Choroid plexus epithelial cell (primary cell): ENCODE data around the gene ABHD16B.
"Not testable (repeated sequence)": the region's sequence is repeated elsewhere in the genome, so short reads cannot be mapped to it uniquely, and the experiment has no call there.

Experiments
- DNase-seq: peaks from one replicate; pipeline ENCODE4 v3.0.0-alpha.2; 2010; ENCODE audit warnings: low read depth
- H3K4me3 ChIP-seq: 2 replicates; pipeline ENCODE4 v1.5.1; 2011; ENCODE audit warnings: low read depth, mild to moderate bottlenecking, control low read depth, low read length, moderate library complexity
- TF ChIP-seq, protein P1 (sequence below): conservative IDR thresholded peaks from 2 replicates; pipeline ENCODE4 v1.5.1; 2011; ENCODE audit warnings: low read depth, mild to moderate bottlenecking, control low read depth, inconsistent platforms, low read length, moderate library complexity

The ABHD16B gene

DNA sequence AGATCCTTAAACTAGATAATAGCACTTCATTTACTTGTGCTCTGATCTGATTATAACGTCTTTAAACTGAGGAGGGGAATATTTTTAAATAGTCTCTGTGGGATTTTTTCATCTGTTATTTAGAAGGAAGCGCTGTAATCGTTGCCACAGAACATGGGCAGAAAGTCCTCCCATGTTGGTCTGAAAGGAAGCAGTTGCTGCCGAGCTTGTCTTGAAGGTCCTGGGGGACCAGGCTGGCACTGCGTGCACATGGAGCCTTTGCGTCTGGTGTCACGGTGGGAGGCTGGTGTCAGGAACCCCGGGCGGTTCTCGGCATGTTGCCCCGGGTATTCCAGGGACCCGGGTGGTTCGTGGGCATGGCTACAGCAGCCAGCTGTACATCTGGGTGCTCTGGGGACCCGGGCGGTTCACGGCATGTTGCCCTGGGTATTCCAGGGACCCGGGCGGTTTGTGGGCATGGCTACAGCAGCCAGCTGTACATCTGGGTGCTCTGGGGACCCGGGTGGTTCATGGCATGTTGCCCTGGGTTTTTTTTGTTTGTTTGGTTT, 15.3 kb downstream of the ABHD16B start:
- no peak overlapping the region for H3K4me3 ChIP-seq
- TF ChIP-seq, protein P1, sequence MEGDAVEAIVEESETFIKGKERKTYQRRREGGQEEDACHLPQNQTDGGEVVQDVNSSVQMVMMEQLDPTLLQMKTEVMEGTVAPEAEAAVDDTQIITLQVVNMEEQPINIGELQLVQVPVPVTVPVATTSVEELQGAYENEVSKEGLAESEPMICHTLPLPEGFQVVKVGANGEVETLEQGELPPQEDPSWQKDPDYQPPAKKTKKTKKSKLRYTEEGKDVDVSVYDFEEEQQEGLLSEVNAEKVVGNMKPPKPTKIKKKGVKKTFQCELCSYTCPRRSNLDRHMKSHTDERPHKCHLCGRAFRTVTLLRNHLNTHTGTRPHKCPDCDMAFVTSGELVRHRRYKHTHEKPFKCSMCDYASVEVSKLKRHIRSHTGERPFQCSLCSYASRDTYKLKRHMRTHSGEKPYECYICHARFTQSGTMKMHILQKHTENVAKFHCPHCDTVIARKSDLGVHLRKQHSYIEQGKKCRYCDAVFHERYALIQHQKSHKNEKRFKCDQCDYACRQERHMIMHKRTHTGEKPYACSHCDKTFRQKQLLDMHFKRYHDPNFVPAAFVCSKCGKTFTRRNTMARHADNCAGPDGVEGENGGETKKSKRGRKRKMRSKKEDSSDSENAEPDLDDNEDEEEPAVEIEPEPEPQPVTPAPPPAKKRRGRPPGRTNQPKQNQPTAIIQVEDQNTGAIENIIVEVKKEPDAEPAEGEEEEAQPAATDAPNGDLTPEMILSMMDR = no peak
- DNase-seq = no peak

DNA sequence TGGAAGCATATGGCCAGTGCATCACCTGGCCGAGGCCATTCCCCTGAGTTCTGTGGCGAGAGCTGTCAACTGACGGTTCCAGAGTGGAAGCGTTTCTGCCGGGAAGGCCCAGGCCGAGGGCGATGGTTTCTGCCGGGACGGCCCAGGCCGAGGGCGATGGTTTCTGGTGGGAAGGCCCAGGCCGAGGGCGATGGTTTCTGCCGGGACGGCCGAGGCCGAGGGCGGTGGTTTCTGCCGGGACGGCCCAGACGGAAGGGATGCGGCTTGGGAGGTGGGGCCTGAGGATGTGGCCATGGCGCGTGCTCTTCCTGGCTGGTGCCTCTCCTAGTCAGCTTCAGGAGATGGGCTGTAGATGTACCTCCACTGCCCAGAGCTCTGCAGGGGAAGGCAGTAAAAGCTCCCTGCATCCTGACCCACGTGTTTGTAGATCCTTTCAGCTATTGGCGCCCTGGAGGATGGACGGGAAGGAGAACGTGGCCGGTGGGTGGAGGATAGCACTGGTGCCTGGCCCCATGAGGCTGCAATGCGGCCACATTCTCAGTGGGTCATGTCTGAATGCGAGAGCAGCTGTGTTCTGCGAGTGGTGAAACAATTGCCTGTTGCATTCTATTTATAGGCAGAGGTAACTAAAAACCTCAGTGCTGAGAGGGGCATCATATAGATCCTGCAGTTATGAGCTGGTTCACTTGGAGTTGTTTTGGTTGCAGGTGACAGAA, 16.6 kb downstream of the ABHD16B start:
- TF ChIP-seq, protein P1 = no peak
- no peak overlapping the region for H3K4me3 ChIP-seq
- DNase-seq = no peak

DNA sequence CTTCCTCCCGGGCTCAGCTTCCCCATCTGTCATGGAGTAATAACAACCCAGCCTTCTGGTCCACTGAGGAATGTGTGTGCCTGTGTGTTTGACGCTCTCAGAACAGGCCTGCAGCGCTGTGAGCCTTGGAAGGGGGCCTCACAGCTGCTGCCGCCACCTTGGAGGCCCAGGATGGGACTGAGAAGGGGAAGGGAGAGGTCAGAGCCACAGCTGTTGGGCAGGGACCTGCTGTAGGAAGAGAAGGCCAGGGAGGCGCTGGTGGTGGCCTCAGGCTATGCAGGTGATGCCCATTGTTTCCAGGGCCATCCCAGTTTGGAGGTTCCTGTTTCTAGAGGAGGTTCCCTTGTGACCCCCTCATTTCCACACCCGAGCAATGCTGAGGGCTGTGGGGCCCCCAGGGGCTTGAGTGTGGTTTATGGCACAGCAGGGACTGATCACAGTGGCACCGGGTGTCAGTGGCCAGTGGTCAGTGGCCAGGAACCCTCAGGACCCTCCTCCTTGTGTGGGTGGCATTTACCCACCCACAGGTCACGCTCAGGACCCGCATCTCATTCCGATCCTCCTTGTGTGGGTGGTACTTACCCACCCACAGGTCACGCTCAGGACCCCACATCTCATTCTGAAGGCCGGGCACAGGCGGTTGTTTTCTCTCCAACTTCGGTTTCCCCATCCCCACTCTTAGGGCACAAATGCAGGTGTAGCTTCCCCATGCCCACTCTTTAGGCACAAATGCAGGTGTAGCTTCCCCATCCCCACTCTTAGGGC, 17.8 kb downstream of the ABHD16B start:
- DNase-seq = no peak
- H3K4me3 ChIP-seq = no peak overlapping the region
- TF ChIP-seq, protein P1 = no peak

DNA sequence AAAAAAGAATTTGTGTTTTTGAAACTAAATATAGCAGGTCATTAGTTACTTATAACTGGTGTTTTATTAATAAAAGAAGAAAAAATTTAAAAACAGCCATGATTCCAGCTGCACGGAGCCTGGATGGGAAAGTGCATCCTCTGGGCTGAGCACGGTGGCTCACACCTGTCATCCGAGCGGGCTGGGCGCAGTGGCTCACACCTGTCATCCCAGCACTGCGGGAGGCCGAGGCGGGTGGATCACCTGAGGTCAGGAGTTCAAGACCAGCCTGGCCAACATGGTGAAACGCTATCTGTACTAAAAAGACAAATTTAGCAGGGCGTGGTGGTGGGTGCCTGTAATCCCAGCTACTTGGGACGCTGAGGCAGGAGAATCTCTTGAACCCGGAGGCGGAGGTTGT, 19.6 kb downstream of the ABHD16B start:
- not testable (repeated sequence) for H3K4me3 ChIP-seq, DNase-seq

DNA sequence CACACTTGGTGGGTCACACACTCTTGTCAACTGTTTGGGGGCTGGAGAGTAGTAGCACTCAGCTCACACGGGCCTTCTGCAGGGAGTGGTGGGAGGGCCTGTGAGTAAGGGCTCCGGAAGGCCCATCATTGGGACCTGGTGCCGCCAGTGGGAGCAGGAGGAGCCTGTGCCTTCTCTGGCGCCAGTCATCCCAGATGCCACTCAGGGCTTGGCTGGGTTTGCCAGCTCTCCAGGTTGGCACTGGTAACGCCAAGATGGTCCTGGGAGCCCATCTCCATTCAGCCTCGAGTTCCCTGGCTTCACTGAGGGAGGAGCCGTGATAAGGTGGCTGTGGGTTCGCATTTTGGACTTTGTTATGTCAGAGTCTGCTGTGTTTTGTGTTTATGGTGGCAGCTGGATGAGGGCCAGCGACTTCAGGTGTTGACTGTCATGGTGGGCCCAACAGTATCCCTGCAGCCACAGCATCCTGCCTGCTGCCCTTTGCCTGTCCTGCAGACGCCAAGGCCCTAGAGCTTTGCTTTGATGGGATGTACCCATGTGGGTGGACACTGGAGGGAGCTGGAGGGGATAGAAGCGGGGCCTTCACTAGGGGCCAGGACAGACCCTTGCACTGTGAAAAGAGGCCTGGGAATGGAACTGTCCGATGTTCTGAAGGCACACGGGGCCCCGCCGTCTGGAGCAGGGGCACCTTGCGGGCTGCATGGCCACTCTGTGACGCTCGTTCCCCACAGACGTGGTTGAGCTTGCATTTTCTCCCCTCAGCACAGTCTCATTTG, 20.3 kb downstream of the ABHD16B start:
- TF ChIP-seq, protein P1 = no peak
- no peak overlapping the region for H3K4me3 ChIP-seq
- no peak for DNase-seq

DNA sequence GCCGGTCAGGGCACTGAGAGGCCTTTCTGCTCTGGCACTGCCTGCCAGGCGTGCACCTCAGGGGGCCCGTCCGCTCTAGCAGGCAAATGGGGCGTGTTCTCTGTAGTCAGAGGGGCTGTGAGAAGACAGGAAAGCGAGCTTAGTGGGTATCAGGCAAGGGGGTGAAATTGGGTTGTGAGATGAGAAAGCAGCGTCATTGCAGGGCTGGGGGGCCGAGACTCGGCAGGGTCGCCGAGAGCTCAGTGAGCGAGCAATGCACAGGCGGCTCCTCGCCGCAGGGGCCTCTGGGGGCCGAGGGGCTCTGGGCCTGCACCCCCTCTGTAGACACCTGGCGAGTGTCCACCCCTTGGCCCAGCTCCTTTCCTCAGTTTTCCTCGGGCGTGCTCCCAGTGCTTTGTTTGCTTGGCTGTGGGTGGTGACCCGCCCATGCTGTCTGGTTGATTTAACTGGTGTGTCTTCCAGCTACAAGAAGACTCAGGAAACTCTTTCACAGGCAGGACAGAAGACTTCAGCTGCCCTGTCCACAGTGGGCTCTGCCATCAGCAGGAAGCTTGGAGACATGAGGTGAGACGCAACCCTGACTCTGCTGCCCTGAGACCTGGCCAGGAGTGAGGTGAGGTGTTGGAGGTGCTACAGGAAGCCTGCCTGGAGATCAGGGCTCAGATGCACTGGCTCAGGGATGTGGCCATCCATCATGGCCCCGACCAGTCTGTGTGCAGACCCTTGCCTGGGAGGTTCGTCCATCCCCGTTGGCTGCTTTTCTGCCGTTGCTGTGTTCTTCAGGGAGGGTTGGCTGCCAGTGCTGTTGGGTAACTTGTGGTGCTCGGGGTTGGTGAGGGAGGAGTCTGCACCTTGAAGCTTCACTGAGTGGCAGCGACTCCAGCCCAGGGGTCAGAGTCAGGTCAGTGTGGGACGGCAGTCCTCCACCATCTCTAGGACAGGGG, 21.2 kb downstream of the ABHD16B start:
- H3K4me3 ChIP-seq = no peak overlapping the region
- TF ChIP-seq, protein P1 = no peak
- DNase-seq = no peak
